GM12892 (cell line): ENCODE data around the gene ST6GALNAC4.
"Not testable (repeated sequence)": the region's sequence is repeated elsewhere in the genome, so short reads cannot be mapped to it uniquely, and the experiment has no call there.

Experiments
- DNase-seq: peaks from one replicate; pipeline ENCODE4 v3.0.0; 2011; ENCODE audit not compliant: insufficient read length
- FAIRE-seq: peaks from 2 replicates; lab custom pipeline; 2011; peaks lifted over from hg19 to GRCh38; lab: Jason Lieb, UNC
- POLR2A ChIP-seq: IDR thresholded peaks from 2 replicates; pipeline ENCODE4 v1.6.1; 2011; ENCODE audit warnings: low read depth, low read length, control low read depth
- POLR2AphosphoS5 ChIP-seq: IDR thresholded peaks from 2 replicates; pipeline ENCODE4 v1.6.1; 2011; ENCODE audit warnings: low read depth, low read length, control low read depth
- TAF1 ChIP-seq: IDR thresholded peaks from 2 replicates; pipeline ENCODE4 v1.6.1; 2011; ENCODE audit warnings: low read depth, mild to moderate bottlenecking, control low read depth, low read length, borderline replicate concordance

The ST6GALNAC4 gene

GRCh38 chr9:127885508-127886281 is 31.1 kb downstream of the ST6GALNAC4 start:
- no peak for FAIRE-seq
- TF ChIP-seq POLR2A (no peak; the same call in 1 of the 2 replicates), TAF1 (no peak), POLR2AphosphoS5 (no peak)

GRCh38 chr9:127884976-127885490 is 31.8 kb downstream of the ST6GALNAC4 start:
- DNase-seq (no peak), FAIRE-seq (peak; percentile 78)
- TF ChIP-seq POLR2AphosphoS5 (no peak), POLR2A (no peak), TAF1 (no peak)

More at GRCh38 chr9:127885508-127886281, 31.1 kb downstream of the ST6GALNAC4 start:
- no peak for DNase-seq

- DNase-seq (no peak), FAIRE-seq (peak; percentile 21)
- TF ChIP-seq POLR2A (no peak), POLR2AphosphoS5 (no peak), TAF1 (no peak)
Observed at GRCh38 chr9:127884427-127884911, 32.4 kb downstream of the ST6GALNAC4 start.

GRCh38 chr9:127883959-127884358 is 32.9 kb downstream of the ST6GALNAC4 start:
- TF ChIP-seq TAF1 (no peak), POLR2AphosphoS5 (no peak), POLR2A (no peak)
- DNase-seq: no peak
- no peak for FAIRE-seq

- not testable (repeated sequence) for FAIRE-seq, DNase-seq
Observed at GRCh38 chr9:127881715-127882114, 35.1 kb downstream of the ST6GALNAC4 start.

GRCh38 chr9:127880143-127880542 is 36.7 kb downstream of the ST6GALNAC4 start:
- TF ChIP-seq TAF1 (no peak), POLR2A (no peak), POLR2AphosphoS5 (no peak)
- DNase-seq (no peak), FAIRE-seq (no peak)

GRCh38 chr9:127878652-127879390 is 38.0 kb downstream of the ST6GALNAC4 start:
- TF ChIP-seq POLR2AphosphoS5 (no peak), POLR2A (no peak), TAF1 (no peak)
- no peak for DNase-seq
- FAIRE-seq: no peak

- TF ChIP-seq POLR2AphosphoS5 (no peak), TAF1 (no peak), POLR2A (no peak)
- DNase-seq (no peak), FAIRE-seq (no peak)
Observed at GRCh38 chr9:127878001-127878651, 38.7 kb downstream of the ST6GALNAC4 start.

- no peak for FAIRE-seq
Observed at GRCh38 chr9:127877566-127877998, 39.3 kb downstream of the ST6GALNAC4 start, which contains the start of gene AK1. Gene AK1, minus strand, starts transcription at chr9:127877675. Its CDS starts 3,058 bp downstream, at chr9:127874617.

GRCh38 chr9:127876764-127877562 is 39.9 kb downstream of the ST6GALNAC4 start:
- TF ChIP-seq TAF1 (no peak), POLR2A (no peak), POLR2AphosphoS5 (no peak)
- FAIRE-seq (no peak), DNase-seq (no peak)

More at GRCh38 chr9:127877566-127877998, 39.3 kb downstream of the ST6GALNAC4 start, which contains the start of gene AK1:
- TF ChIP-seq POLR2AphosphoS5: no peak
- TF ChIP-seq POLR2A: no peak
- TF ChIP-seq TAF1: no peak
- DNase-seq: no peak
